ENCODE measurements around the gene DUS1L.

DNA sequence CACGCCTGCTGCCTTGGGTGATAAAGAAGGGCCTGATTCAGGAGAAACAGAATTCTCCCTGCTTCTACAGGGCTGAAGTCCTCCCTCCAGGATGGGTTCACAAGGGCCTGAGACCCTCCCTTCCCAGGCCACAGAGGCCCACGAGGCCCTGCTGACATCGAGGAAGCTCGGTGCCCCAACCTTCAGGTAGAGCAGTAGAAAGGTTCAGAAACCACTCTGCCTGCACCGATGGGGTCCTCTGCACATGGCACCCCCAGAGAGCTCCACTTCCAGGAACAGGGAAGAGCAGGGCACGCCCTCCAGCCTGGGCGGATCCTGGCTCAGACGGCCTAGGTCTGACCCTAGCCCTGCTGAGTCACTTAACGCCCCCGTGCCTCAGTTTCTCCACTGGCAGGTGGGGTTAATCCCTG lies 43.7 kb downstream of the DUS1L start:
- TF ChIP-seq, protein P1, sequence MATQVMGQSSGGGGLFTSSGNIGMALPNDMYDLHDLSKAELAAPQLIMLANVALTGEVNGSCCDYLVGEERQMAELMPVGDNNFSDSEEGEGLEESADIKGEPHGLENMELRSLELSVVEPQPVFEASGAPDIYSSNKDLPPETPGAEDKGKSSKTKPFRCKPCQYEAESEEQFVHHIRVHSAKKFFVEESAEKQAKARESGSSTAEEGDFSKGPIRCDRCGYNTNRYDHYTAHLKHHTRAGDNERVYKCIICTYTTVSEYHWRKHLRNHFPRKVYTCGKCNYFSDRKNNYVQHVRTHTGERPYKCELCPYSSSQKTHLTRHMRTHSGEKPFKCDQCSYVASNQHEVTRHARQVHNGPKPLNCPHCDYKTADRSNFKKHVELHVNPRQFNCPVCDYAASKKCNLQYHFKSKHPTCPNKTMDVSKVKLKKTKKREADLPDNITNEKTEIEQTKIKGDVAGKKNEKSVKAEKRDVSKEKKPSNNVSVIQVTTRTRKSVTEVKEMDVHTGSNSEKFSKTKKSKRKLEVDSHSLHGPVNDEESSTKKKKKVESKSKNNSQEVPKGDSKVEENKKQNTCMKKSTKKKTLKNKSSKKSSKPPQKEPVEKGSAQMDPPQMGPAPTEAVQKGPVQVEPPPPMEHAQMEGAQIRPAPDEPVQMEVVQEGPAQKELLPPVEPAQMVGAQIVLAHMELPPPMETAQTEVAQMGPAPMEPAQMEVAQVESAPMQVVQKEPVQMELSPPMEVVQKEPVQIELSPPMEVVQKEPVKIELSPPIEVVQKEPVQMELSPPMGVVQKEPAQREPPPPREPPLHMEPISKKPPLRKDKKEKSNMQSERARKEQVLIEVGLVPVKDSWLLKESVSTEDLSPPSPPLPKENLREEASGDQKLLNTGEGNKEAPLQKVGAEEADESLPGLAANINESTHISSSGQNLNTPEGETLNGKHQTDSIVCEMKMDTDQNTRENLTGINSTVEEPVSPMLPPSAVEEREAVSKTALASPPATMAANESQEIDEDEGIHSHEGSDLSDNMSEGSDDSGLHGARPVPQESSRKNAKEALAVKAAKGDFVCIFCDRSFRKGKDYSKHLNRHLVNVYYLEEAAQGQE (IDR thresholded peaks at IDR 0.05), result no peak
- TF ChIP-seq HEYL (CRISPR knock-in tag; IDR thresholded peaks at IDR 0.05), result no peak
